NCI-H2171 (cell line): ENCODE results near the gene MEI4.
"Not testable (repeated sequence)": the region's sequence is repeated elsewhere in the genome, so short reads cannot be mapped to it uniquely, and the experiment has no call there.

Experiments used
- DNase-seq: peaks from one replicate; lab custom pipeline; 2025; lab: John Stamatoyannopoulos, UW

MEI4 gene, protein sequence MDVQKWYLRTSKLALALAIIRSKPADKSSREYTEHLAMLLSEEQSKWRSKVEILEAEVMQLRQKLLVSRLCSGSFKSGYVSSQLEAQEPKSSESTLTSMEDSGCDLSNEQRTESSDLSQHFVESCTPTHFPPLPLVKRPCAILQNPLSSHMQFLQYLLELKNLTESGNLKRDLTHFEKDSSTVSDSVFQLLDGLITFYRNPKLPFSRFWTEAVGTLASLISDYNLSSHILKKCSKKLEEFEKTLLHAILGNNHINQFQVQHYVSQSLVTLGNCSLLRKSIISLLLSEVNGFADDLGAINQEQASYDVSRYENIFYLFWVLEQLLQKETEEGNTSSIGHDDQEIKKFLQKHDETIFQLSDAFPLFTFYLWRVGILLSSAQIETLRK

GRCh38 chr6:77652739-77653138 lies at the start of gene MEI4:
Gene MEI4, plus strand, starts transcription at chr6:77653039. Its CDS starts 37,633 bp downstream, at chr6:77690672.
- DNase-seq: no peak

DNA sequence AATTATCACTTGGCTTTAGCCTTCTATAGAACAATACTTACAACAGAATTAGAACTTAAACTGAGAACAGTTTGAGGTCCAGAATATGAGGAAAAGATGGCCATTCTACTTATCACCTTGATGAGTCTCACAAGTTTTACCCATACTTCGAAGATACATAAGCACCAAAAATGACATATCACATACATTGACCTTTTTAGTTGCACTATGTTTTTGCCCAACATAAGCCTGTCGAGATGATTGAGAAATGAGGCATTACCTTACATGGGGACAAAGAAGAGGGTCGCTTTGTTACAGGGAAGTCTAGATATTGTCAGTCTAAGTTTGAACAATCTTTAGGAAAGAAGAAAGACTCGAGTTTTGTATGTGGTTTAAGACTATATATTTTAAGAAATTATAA lies 48.4 kb upstream of the MEI4 start:
- DNase-seq: no peak

DNA sequence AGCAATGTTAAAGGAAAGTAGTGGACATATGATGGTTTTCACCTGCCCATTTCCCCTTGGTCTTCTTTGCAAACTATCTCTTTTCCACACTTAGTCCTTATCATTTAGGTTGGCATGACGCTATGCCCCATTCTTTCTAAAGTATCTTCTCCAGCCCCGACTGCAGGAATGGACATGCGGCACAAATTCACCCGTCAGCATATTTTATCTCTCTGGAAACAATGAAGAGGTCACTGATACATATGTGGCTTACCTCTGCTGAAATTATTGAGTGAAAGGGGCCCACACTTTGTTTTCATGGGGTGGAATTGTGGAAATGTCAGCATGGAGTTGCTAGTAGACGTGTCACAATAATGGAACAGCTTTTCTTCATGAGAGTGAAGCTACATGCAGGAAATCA lies 45.8 kb upstream of the MEI4 start:
- DNase-seq: no peak

DNA sequence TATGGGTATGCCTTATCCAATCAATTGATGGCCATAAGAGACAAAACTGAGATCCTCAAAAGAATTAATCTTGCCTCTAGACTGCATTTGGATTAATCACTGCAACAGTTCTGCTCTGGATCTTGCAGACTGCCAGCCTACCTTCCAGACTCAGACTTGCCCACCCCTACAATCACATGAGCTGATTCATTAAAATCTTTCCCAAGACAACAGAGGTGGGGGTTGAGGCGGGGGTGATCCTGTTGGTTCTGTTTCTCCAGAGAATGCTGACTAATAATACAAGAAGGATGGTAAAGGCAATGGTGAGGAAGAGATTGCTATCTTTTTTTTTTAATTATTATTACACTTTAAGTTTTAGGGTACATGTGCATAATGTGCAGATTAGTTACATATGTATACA lies 43.7 kb upstream of the MEI4 start:
- DNase-seq: no peak

- DNase-seq: no peak
Observed at GRCh38 chr6:77619114-77619513, 33.7 kb upstream of the MEI4 start.

- no peak for DNase-seq
Observed at GRCh38 chr6:77620278-77620882, 32.5 kb upstream of the MEI4 start.

DNA sequence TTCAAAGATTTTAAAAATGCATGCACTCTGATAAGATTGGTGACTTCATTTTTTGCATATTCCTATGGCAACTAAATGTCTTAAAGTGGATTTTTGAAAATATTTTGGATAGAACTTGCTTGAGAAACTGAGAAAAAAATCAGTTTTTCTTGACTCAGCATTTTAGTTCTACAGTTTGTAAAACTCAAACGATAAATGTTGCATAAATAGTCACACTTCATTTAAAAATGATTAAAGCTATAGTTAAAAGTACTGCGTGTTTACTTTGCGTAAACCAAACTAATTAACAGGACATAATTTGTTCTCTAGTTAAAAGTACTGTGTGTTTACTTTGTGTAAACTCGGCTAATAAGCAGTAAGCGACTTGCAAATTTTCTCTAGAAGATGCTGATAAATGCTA lies 28.3 kb upstream of the MEI4 start:
- no peak for DNase-seq

DNA sequence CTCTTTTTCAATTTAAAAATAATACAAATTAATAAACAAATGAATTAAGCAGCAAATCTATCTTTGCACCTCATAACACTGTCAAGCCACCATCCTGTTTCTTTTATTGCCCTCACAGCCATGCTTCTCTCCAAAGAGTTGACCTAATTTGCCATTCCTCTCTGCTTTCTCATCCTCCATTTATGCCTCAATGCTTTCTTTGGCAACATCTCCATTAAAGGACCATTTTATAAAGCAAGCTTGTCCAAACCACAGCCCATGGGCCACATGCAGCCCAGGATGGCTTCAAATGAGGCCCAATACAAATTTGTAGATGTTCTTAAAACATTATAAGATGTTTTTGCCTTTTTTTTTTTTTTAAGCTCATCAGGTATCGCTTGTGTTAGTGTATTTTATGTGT lies 26.4 kb upstream of the MEI4 start:
- no peak for DNase-seq

DNA sequence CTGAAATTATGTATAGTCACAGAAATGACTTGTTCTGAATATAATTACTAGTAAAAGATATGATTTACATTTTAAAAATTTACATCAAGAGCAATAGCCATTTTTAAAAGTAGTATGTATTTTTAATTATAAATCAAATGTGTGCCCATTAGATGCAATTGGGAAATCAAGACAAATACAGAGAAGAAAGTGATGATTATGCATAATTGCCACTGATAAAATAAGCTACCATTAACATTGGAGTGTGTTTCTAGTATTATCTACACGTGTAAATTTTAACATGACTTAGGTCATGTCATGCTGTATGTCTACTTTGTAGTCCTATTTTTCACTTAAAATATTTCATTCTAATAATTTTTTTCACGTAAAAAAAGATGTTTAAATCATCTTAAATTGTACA lies 22.8 kb upstream of the MEI4 start:
- no peak for DNase-seq

DNA sequence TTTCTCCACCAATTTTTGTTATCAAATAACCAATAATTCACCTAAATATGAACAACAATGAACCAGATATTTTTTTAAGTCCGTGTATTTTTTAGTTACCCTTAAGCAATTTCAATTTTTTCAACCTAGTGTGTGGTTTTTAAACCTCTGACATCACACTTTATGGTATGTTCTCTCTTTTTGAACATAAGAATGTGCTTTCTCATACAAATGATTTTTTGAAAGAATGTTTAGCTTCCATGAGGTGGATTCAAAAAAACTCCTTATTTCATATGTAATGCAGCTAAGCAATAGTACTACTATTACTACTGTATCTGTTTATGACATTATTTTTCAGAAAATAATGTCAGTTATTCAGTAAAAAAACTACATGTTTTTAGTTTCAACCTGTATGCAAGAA lies 19.4 kb upstream of the MEI4 start:
- DNase-seq: no peak

DNA sequence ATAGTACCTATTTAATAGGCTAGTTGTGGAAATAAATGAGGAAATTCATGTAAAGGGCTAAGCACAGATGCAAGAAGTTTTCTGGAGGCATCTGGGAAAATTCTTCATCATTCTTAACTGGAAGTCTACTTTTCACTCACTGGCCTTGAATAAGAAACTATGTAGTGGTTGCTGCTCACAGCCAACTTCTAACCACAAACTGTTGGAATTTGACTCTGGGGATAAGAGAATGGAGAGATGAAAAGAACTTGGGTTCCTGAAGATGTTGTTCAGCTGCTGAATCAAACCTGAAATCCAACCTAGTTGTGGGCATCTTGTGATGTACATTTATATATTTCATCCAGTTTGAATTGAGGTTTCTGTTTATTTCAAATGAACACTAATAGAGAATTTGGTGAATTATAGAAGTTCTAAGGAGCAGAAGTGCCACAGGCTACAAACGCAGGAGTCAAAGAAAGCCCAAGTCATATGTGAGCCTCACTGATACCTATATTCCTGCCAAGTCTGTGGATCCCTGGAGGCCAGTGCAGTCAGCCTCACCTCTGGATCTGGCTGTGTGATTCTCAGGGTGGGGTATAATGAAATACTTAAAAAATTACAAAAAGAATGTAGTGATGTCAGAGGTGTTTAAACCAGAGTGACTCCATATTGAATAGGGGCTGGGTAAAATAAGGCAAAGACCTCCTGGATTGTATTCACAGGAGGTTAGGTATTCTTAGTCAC lies 18.7 kb upstream of the MEI4 start:
- no peak for DNase-seq

DNA sequence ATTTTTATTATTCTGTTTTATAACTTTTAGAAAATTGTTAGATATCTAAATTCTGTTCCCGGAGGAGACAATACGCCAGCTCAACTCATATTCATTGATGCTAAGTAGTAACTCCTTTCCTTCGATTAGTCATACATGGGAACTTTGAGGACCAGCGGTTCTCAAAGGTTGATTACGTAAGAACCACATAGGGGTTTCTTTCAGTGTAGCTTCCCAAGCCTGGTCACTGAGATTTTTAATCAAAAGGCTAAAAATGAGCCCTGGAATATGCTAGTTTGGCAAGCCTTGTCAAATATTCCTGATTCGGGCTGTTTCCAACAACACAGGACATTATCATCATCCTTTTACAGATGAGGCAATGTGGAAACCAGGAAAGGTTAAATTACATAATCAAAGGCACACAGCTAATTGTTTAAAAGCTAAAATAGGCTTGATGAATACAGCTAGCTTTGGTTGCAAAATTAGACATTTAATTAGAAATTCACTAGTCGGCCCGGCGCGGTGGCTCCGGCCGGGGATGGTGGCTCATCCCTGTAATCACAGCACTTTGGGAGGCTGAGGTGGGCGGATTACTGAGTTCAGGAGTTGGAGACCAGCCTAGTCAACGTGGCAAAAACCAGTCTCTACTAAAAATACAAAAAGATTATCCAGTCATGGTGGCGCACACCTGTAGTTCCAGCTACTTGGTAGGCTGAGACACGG lies 14.6 kb upstream of the MEI4 start:
- no peak for DNase-seq

DNA sequence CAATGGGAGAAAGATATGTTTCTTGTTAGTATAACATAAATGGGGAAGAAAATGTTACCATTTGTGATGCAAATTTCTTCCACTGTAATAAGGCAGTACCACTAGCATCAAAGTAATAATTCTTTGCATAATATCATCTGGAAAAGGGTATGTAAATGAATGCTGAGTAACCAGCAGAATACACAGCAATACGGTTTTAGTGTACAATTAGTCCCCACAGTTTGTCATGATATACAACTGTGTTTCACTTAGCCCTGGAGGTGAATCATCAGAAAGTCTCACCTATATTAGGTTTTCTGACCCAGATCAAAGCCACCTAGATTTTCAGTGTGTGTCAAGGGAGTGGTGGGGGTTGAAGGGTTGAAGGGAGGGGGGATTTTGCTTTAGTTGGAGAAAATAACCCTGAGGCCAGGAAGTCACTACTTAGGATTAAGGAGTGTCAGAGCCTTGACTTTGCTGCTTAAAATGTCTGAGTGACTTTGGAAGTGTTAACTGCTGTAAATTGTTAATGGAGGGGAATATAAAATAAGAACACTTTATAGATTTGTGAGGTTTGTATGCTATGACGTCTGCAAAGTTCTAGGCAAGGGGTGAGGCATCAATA lies 8.6 kb upstream of the MEI4 start:
- no peak for DNase-seq

DNA sequence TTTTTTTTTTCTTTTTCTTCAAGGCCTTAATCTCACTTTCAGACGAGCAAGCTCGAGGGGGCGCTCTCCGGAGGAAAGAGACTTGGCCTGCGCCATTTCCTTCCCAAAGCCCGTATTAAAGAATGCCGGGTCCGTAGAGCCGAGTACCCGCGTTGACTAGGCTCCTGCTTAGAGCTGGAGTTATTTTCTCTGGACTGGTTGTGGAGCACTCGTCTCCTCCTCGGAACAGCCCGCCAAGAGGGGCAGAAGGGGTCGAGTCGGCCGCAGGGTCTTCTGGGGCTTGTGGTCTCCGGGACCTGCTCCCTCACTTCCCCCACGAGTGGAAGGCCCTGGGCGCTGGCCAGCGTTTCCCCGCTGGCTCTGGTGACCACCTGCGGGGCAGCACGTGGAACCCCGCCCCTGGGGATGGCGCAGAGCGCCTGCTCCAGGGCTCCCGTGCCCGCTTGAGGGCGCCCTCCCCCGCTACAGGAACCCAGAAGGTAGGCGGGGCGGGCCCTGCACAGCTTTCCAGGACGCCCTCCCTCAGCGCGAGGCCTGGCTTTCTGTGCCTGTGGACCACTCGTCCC lies 2.7 kb upstream of the MEI4 start:
- no peak for DNase-seq

DNA sequence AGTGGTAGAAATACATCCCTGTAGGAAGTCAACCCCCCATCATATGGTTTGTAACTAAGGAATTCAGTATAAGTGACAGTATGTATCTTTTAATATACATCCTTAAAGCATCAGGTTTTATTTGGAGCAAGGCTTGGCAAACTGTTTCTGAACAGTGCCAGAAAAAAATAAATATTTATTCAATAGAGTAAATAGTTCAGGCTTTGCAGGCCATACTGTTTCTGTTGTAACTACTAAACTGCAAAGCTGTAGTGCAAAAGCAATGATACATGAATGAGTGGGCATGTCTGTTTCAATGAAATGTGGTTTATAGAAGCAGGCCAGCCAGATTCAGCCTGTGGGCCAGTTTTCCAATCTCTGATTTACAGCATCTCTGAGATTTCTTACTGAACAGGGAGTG lies 977 bp downstream of the MEI4 start:
- no peak for DNase-seq

DNA sequence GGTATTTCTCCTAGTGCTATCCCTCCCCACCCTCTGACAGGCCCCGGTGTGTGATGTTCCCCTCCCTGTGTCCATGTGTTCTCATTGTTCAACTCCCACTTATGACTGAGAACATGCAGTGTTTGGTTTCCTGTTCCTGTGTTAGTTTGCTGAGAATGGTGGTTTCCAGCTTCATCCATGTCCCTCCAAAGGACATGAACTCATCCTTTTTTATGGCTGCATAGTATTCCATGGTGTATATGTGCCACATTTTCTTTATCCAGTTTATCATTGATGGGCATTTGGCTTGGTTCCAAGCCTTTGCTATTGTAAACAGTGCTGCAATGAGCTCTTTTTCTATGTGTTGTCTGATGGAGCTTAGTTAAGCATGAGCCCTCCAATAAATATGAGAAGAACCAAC lies 2.2 kb downstream of the MEI4 start:
- not testable (repeated sequence) for DNase-seq

DNA sequence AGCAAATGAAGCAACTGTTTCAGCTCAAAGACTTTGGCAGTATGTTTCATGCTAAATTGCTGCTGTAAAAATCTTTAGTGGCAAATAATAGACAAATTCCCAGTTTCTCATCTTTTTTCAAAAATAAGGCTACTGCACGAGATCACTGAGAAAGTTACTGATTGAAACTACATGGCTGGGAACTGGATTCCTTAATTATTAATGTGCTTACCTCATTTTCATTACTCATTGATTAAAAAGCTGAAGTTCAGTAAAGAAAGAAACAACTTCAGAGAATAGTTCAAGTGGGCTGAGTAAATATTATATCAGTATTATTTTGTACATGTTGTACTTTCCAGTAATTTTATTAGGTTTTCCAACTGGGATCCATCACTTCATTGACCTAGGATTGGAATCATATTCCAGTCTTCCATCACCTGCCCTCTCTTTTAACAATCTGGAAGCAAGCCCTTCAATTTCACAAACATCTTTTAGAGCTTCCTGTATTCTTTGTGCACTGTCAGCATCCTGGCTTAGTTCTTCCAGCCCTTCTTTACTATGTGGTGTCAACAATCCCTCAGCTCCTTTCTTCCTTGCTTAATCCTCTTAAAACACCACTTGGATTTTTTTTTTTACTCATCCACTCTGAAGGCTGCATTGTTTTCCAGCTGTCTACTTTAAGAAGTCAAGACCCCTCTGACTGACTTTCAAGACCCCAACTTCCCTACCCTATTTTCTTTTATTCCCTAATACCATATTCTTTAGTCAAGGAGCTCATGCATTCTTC lies 4.3 kb downstream of the MEI4 start:
- DNase-seq: no peak

GRCh38 chr6:77666340-77666739 lies 13.5 kb downstream of the MEI4 start:
- DNase-seq: no peak

DNA sequence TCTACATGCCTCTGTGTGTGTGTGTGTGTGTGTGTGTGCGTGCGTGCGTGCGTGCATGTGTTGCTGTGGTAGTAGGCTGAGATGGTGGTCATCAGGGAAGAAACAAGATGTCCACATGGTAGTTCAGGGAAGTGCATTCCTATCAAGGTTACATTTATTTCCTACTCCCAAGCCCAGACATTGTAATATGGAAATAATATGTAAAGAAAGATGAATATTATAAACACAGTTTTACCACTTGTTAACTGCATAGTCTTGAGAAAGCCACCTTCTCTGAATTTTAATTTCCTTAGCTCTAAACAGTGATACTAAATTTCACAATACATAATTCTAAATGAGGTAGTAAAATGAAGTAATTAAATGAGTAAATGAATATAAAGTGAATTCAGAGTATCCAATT lies 14.0 kb downstream of the MEI4 start:
- DNase-seq: no peak

- DNase-seq: no peak
Observed at GRCh38 chr6:77669913-77670312, 17.1 kb downstream of the MEI4 start.

- no peak for DNase-seq
Observed at GRCh38 chr6:77674211-77674610, 21.4 kb downstream of the MEI4 start.
